ENCODE data around the gene CNTN5.

DNA sequence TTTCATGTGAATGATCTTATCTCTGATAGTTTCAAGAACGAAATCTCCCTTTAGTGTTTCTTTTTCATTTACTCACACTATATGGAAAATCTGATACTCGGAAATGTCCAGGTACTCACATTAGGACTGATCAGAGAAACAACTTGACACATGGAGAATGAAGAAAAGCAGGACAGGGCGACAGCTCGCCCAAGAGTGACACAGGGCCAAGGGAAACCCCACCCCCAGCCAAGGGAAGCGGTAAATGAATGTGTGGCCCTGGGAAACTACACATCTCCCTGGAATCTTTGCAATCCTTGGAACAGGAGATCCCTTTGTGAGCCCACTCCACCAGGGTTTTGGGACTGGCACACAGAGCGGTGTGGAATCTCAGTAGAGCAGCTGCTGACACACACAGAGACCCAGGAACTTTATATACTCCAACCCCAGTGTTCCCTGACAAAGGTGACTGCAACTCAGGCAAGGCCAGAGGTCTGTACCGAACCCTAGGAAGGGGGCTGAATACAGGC, 1362.7 kb downstream of the CNTN5 start:
- TF ChIP-seq CTCF (IDR thresholded peaks at IDR 0.05) (no peak), POLR2AphosphoS5 (IDR thresholded peaks at IDR 0.05) (no peak), EP300 (IDR thresholded peaks at IDR 0.05) (no peak)

All from upper lobe of left lung (tissue), 4 donors.